ENCODE measurements around the gene OTOS. TPM values are rescaled to one million over a fixed set of nuclear protein-coding genes. Genes with fewer than 3 reads are reported as not detected.

OTOS gene
- total RNA-seq, 4 donors from 2014 or later, result not detected

DNA sequence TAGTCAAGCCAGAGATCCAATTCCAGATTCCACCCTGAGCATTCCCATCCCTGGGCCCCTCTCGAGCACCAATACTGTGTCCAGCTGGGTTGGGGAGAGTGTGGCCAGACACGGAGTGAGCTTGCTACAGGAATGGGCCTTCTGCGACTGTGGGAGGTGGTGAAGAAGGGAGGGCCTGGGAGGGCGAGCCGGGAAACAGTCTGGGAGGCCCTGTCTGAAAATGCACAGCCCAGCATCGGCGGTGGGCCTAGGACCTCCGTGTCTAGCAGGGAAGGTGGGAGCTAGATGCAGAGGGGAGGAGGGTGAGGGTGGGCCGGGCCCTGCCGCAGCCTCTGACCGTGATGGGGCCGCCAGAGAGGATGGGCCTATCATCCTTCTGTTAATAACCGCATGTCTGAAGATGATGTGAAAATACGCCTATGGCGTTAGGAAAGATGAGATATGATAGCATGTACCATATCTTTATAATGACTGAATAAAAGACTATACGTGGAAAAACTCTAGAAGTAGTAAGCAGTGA, 1.9 kb upstream of the OTOS start:
- peaks cover 0 to 5% of the 10 kb centered on the region in 2 donors for H3K4me1 ChIP-seq
- H3K4me3 ChIP-seq, result no peak overlapping the region
- in situ Hi-C loops (cut with MboI; ENCODE audit: low sequenced_read_pairs in 4 of 4) (loop anchor here (5.0 to 25.0 kb wide), 4 partner anchors 78 to 1105 kb away; partner anchors contain the start of gene OR6B3 (in 1 of the 4)), intact Hi-C loops (cut with DNase I; ENCODE audit: low total_unique reads) (loop anchor here (2.0 to 10.0 kb wide), 2 partner anchors 208 to 1108 kb away; no protein-coding TSS in a partner anchor)
- H3K9me3 ChIP-seq, result no peaks in the 10 kb centered on the region
- no peak overlapping the region for H3K27ac ChIP-seq
- no peaks in the 10 kb centered on the region for H3K36me3 ChIP-seq
- TF ChIP-seq POLR2A (IDR thresholded peaks at IDR 0.05), result no peak
- TF ChIP-seq, protein P1, sequence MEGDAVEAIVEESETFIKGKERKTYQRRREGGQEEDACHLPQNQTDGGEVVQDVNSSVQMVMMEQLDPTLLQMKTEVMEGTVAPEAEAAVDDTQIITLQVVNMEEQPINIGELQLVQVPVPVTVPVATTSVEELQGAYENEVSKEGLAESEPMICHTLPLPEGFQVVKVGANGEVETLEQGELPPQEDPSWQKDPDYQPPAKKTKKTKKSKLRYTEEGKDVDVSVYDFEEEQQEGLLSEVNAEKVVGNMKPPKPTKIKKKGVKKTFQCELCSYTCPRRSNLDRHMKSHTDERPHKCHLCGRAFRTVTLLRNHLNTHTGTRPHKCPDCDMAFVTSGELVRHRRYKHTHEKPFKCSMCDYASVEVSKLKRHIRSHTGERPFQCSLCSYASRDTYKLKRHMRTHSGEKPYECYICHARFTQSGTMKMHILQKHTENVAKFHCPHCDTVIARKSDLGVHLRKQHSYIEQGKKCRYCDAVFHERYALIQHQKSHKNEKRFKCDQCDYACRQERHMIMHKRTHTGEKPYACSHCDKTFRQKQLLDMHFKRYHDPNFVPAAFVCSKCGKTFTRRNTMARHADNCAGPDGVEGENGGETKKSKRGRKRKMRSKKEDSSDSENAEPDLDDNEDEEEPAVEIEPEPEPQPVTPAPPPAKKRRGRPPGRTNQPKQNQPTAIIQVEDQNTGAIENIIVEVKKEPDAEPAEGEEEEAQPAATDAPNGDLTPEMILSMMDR (IDR thresholded peaks at IDR 0.05 in 4 of 5, conservative IDR thresholded peaks at IDR 0.05 in 1 of 5), result no peak
- no peaks in the 10 kb centered on the region for H3K27me3 ChIP-seq
- DNase-seq, result no peak
- ATAC-seq, result no peak

DNA sequence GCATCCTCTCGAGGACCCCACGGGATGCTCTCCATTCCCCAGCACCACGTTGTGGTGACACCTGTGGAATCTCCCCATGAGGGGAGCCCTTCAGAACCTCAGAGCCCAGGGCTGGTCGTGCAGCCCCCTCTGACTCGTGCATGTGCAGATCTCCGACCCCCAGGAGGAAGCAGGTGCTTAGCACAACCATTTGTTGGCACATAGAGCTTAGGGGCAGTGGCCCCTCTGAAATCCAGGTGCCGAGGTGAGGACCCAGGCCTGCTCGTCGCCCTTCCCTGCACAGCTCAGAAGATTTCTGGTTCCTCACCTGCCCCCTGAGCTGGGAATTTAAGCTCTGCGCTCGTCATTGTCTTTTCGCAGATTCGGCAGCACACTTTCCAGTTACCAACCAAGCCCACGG, 1.3 kb upstream of the OTOS start:
- no peaks in the 10 kb centered on the region for H3K27me3 ChIP-seq
- no peaks in the 10 kb centered on the region for H3K9me3 ChIP-seq
- no peak for TF ChIP-seq POLR2A (IDR thresholded peaks at IDR 0.05)
- TF ChIP-seq, protein P1 (IDR thresholded peaks at IDR 0.05 in 4 of 5, conservative IDR thresholded peaks at IDR 0.05 in 1 of 5), result no peak
- peaks cover 4 to 9% of the 10 kb centered on the region in 2 donors for H3K4me1 ChIP-seq
- no peak for ATAC-seq
- no peaks in the 10 kb centered on the region for H3K36me3 ChIP-seq
- H3K27ac ChIP-seq, result no peak overlapping the region
- in situ Hi-C loops (cut with MboI; ENCODE audit: low sequenced_read_pairs in 4 of 4), result loop anchor here (5.0 to 25.0 kb wide), 4 partner anchors 77 to 1104 kb away; partner anchors contain the start of gene OR6B3 (in 1 of the 4)
- intact Hi-C loops (cut with DNase I; ENCODE audit: low total_unique reads), result loop anchor here (2.0 to 10.0 kb wide), 2 partner anchors 207 to 1107 kb away; no protein-coding TSS in a partner anchor
- H3K4me3 ChIP-seq, result no peak overlapping the region
- peak in 1 of 2 donors; percentile 3 for DNase-seq

DNA sequence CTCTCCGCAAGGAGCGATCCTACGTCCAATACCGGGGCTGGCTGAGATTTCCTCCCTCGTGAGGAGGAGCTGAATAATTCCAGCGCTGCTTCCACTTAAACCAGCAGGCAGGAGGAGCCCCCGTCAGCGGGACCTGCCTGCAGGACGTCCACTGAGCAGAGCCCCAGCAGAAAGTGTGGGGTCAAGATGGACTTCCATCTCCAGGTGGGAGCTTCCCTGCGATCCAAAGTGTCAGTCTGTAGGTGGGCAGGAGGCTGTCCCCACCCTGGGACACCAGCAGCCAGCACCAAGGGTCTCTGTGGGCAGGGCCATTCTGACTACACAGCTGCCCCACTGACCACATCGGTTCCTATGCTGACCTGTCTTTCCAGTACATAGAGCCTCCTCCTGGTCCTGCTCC, 462 bp upstream of the OTOS start:
- H3K27ac ChIP-seq, result no peak overlapping the region
- no peaks in the 10 kb centered on the region for H3K27me3 ChIP-seq
- no peaks in the 10 kb centered on the region for H3K36me3 ChIP-seq
- DNase-seq, result peak in 1 of 2 donors; percentile 5
- intact Hi-C loops (cut with DNase I; ENCODE audit: low total_unique reads), result loop anchor here (10.0 kb wide), 1 partner anchor 206 kb away; no protein-coding TSS in a partner anchor
- H3K4me3 ChIP-seq, result no peak overlapping the region
- in situ Hi-C loops (cut with MboI; ENCODE audit: low sequenced_read_pairs in 4 of 4), result loop anchor here (5.0 to 25.0 kb wide), 4 partner anchors 76 to 1104 kb away; partner anchors contain the start of gene OR6B3 (in 1 of the 4)
- no peak for ATAC-seq
- H3K9me3 ChIP-seq, result no peaks in the 10 kb centered on the region
- H3K4me1 ChIP-seq, result peaks cover 6 to 13% of the 10 kb centered on the region in 2 donors
- TF ChIP-seq, protein P1 (IDR thresholded peaks at IDR 0.05 in 4 of 5, conservative IDR thresholded peaks at IDR 0.05 in 1 of 5), result no peak
- TF ChIP-seq POLR2A (IDR thresholded peaks at IDR 0.05), result no peak

DNA sequence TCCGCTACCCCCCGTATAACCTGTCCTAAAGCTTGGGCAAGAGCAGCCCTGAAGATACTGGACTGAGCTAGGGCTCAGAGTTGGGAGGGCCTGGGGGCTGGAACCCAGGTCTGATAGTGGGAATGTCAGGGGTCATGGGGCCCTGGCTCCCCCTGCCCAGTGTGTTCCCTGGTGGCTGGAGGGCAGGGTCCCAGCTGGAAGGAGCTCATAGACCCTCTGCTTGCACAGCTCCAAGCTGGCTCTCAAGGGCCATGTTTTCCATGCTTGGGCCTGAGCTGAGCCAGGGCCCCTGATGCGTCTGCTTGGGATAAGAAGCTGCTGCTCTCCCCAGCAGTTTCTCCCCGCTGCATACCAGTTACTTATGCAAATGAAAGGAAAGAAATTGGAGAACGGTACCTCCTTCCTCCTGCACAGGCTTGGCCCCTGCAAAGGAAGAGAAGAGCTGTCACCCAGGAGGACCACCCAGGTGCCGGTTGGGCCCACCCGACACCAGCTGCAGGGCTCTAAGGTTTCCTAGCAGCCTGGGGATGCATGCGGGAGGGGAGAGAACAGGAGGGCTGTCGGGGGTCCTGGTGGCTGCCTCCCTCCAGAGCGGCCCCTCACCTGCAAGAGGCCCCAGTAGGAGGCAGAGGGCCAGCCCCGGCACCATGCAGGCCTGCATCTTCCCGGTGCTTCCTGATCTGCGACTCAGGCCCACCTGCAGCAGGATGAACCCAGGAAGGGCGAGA, 628 bp downstream of the OTOS start:
- Histone ChIP-seq H3K36me3 (no peaks in the 10 kb centered on the region), H3K27me3 (no peaks in the 10 kb centered on the region), H3K27ac (no peak overlapping the region), H3K9me3 (no peaks in the 10 kb centered on the region), H3K4me1 (peaks cover 13 to 22% of the 10 kb centered on the region in 2 donors), H3K4me3 (no peak overlapping the region)
- ATAC-seq, result no peak
- in situ Hi-C loops (cut with MboI; ENCODE audit: low sequenced_read_pairs in 4 of 4) (loop anchor here (5.0 to 25.0 kb wide), 4 partner anchors 75 to 1103 kb away; partner anchors contain the start of gene OR6B3 (in 1 of the 4)), intact Hi-C loops (cut with DNase I; ENCODE audit: low total_unique reads) (loop anchor here (10.0 kb wide), 2 partner anchors 205 to 295 kb away; partner anchors contain the start of gene GPC1)
- peak in 1 of 2 donors; percentile 1 for DNase-seq
- TF ChIP-seq, protein P1 (IDR thresholded peaks at IDR 0.05 in 4 of 5, conservative IDR thresholded peaks at IDR 0.05 in 1 of 5), result no peak
- no peak for TF ChIP-seq POLR2A (IDR thresholded peaks at IDR 0.05)

Measured in gastrocnemius medialis (tissue), 4 donors.